Endothelial cell of umbilical vein (primary cell): ENCODE data around the gene IL25.

ENCODE experiments used
- CTCF ChIP-seq, 2 donors: IDR thresholded peaks; 1 replicate in 1 of 2; 2 replicates in 1 of 2; pipeline ENCODE4 v1.5.1; 2011; ENCODE audit warnings: low read length in 2 of 2, mild to moderate bottlenecking in 2 of 2, moderate library complexity in 2 of 2, control low read depth in 1 of 2, inconsistent platforms in 1 of 2, low read depth in 1 of 2; ENCODE audit not compliant: insufficient read depth in 1 of 2; ENCODE audit errors: extremely low read depth in 1 of 2
- EZH2 ChIP-seq: IDR thresholded peaks from 2 replicates; pipeline ENCODE4 v1.6.1; 2012; ENCODE audit warnings: borderline replicate concordance, low read depth, mild to moderate bottlenecking, moderate library complexity, low read length, inconsistent platforms; ENCODE audit not compliant: severe bottlenecking
- FOS ChIP-seq: IDR thresholded peaks from 2 replicates; pipeline ENCODE4 v1.6.1; 2011; ENCODE audit warnings: mild to moderate bottlenecking, low read length, moderate library complexity, borderline replicate concordance; ENCODE audit not compliant: insufficient read depth
- GATA2 ChIP-seq: IDR thresholded peaks from 2 replicates; pipeline ENCODE4 v1.7.0; 2011; ENCODE audit warnings: low read depth, mild to moderate bottlenecking, moderate library complexity, mixed read lengths, low read length; ENCODE audit not compliant: insufficient read length, insufficient read depth
- MAX ChIP-seq: IDR thresholded peaks from 2 replicates; pipeline ENCODE4 v1.6.1; 2011; ENCODE audit not compliant: insufficient read depth, insufficient read length
- MYC ChIP-seq: IDR thresholded peaks from one replicate; pipeline ENCODE4 v1.6.1; 2011; ENCODE audit warnings: mild to moderate bottlenecking, low read depth, low read length
- POLR2A ChIP-seq: IDR thresholded peaks from 2 replicates; pipeline ENCODE4 v1.6.1; 2012; ENCODE audit warnings: low read depth, mild to moderate bottlenecking, control low read depth, low read length
- POLR2AphosphoS5 ChIP-seq: IDR thresholded peaks from 2 replicates; pipeline ENCODE4 v1.6.1; 2012; ENCODE audit warnings: low read depth, mild to moderate bottlenecking, control low read depth, low read length, moderate library complexity; ENCODE audit not compliant: insufficient read depth

- TF ChIP-seq POLR2A (no peak), CTCF (IDR thresholded peaks at IDR 0.05; ENCODE audit: extremely low read depth in 1 of 2, insufficient read depth in 1 of 2, low read depth in 1 of 2, low read length in 2 of 2) (no peak), POLR2AphosphoS5 (no peak), MAX (no peak), EZH2 (no peak), GATA2 (no peak), FOS (no peak), MYC (no peak)
These were observed 26.5 kb downstream of the IL25 start for GRCh38 chr14:23399136-23399535.
